Lung (tissue), 12 donors: Measurements from ENCODE around the gene MAMDC2. TPM values are rescaled to one million over a fixed set of nuclear protein-coding genes. Genes with fewer than 3 reads are reported as not detected.

Experiments used
- ATAC-seq: fragments of 200-7000 bp; cut with Tn5 transposase; one replicate; pipeline ENCODE4 v1.9.1; 2020; ENCODE audit warnings: moderate number of reproducible peaks; ENCODE audit not compliant: insufficient read depth, low FRiP score
- DNase-seq, 3 donors: peaks; one replicate each; pipeline ENCODE4 v3.0.0-alpha.2; 2013 to 2017
- H3K27ac ChIP-seq, 2 donors: one replicate each; pipeline ENCODE4 v1.5.1; 2013; ENCODE audit warnings: mild to moderate bottlenecking in 2 of 2, moderate library complexity in 2 of 2, control low read depth in 1 of 2, inconsistent platforms in 1 of 2, low read depth in 1 of 2, low read length in 1 of 2
- H3K27me3 ChIP-seq, 3 donors: one replicate each; pipeline ENCODE4 v1.5.1; 2013; ENCODE audit warnings: low read length in 2 of 3; ENCODE audit not compliant: control insufficient read depth in 3 of 3, insufficient read depth in 3 of 3
- H3K36me3 ChIP-seq, 4 donors: one replicate each; pipeline ENCODE4 v1.5.1; 2013; ENCODE audit warnings: low read length in 4 of 4, mild to moderate bottlenecking in 1 of 4, moderate library complexity in 1 of 4; ENCODE audit not compliant: control insufficient read depth in 4 of 4, insufficient read depth in 4 of 4
- H3K4me1 ChIP-seq, 5 donors: one replicate each; pipeline ENCODE4 v1.5.1; 2013; ENCODE audit warnings: low read length in 5 of 5, mild to moderate bottlenecking in 2 of 5, moderate library complexity in 1 of 5; ENCODE audit not compliant: control insufficient read depth in 5 of 5, insufficient read depth in 5 of 5
- H3K4me3 ChIP-seq: one replicate; pipeline ENCODE4 v1.5.1; 2013; ENCODE audit warnings: mild to moderate bottlenecking, control low read depth, moderate library complexity
- H3K9ac ChIP-seq, 2 donors: one replicate each; pipeline ENCODE4 v1.5.1; 2013; ENCODE audit warnings: low read length in 2 of 2, control low read depth in 1 of 2; ENCODE audit not compliant: insufficient read depth in 1 of 2
- H3K9me3 ChIP-seq, 4 donors: one replicate each; pipeline ENCODE4 v1.5.1; 2013; ENCODE audit warnings: low read length in 3 of 4, mild to moderate bottlenecking in 1 of 4, moderate library complexity in 1 of 4; ENCODE audit not compliant: control insufficient read depth in 4 of 4, insufficient read depth in 3 of 4
- WGBS, 2 donors: extraction: QIAGEN DNeasy Blood & Tissue Kit; methylation state at CpG; one replicate each; pipeline ENCODE4 v1.1.7; 2013; 5-methylcytosine and 5-hydroxymethylcytosine counted together
- polyA plus RNA-seq, 2 donors: library from polyadenylated mRNA; stranded (reverse); fragments of 200-250 nt; gene quantifications; one replicate each; pipeline ENCODE4 v1.2.1, GENCODE V29; 2013
- total RNA-seq, 2 donors: library from RNA; depleted of rRNA in 1 of 2; stranded (reverse); fragments of >200 nt in 1 of 2; gene quantifications; one replicate each; pipeline ENCODE4 v1.2.1, GENCODE V29; 2014 to 2021
- TF ChIP-seq, protein P1 (sequence below): IDR thresholded peaks from 2 replicates; pipeline ENCODE4 v1.5.1; 2012; ENCODE audit warnings: mild to moderate bottlenecking; ENCODE audit errors: control extremely low read depth, extremely low read depth
- donor health status: control.
- donor health status: control.
- donor health status: Bipolar disorder and iron deficiency.
- donor health status: healthy.
- donor health status: DM: yes; HTN: yes; CAD: no.

Gene MAMDC2
- total and polyA plus RNA-seq, 4 donors: 6.5 to 28.6 (median 10.0) TPM

GRCh38 chr9:70205366-70206020 lies 161.8 kb downstream of the MAMDC2 start:
- no peak overlapping the region for H3K9ac ChIP-seq
- DNase-seq (peak; percentile 60 to 87 (median 73)), ATAC-seq (no peak)
- H3K27me3 ChIP-seq: no peaks in the 10 kb centered on the region
- H3K36me3 ChIP-seq: no peaks in the 10 kb centered on the region
- H3K4me3 ChIP-seq: no peak overlapping the region
- H3K27ac ChIP-seq: no peak overlapping the region
- TF ChIP-seq, protein P1, sequence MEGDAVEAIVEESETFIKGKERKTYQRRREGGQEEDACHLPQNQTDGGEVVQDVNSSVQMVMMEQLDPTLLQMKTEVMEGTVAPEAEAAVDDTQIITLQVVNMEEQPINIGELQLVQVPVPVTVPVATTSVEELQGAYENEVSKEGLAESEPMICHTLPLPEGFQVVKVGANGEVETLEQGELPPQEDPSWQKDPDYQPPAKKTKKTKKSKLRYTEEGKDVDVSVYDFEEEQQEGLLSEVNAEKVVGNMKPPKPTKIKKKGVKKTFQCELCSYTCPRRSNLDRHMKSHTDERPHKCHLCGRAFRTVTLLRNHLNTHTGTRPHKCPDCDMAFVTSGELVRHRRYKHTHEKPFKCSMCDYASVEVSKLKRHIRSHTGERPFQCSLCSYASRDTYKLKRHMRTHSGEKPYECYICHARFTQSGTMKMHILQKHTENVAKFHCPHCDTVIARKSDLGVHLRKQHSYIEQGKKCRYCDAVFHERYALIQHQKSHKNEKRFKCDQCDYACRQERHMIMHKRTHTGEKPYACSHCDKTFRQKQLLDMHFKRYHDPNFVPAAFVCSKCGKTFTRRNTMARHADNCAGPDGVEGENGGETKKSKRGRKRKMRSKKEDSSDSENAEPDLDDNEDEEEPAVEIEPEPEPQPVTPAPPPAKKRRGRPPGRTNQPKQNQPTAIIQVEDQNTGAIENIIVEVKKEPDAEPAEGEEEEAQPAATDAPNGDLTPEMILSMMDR: no peak
- H3K4me1 ChIP-seq: no peaks in the 10 kb centered on the region
- WGBS, 2 donors: 55 to 66% methylated on average over 3 of the region's 3 CpGs
- peaks cover 0 to 2% (median 0%) of the 10 kb centered on the region in 4 donors for H3K9me3 ChIP-seq

DNA sequence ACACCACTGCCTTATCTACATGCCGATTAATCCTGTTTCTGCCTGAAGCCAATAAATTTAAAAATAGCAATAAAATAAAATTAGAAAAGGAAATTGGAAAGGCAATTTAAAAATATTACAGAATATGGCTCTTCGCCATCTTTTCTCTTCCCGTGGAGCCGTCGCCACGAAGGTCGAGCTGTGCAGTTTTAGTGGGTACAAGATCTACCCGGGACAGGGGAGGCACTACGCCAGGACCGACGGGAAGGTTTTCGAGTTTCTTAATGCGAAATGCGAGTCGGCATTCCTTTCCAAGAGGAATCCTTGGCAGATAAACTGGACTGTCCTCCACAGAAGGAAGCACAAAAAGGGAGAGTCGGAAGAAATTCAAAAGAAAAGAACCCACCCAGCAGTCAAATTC lies 173.4 kb downstream of the MAMDC2 start:
- H3K27ac ChIP-seq: no peak overlapping the region
- no peak overlapping the region for H3K9ac ChIP-seq
- no peak overlapping the region for H3K4me3 ChIP-seq
- 89 to 96% methylated on average over 16 of the region's 16 CpGs for WGBS, 2 donors
- TF ChIP-seq, protein P1: no peak
- H3K27me3 ChIP-seq: no peaks in the 10 kb centered on the region
- ATAC-seq (no peak), DNase-seq (no peak)
- peaks cover 0 to 11% (median 3%) of the 10 kb centered on the region in 4 donors for H3K36me3 ChIP-seq
- peaks cover 0 to 7% (median 2%) of the 10 kb centered on the region in 4 donors for H3K9me3 ChIP-seq
- H3K4me1 ChIP-seq: no peaks in the 10 kb centered on the region

DNA sequence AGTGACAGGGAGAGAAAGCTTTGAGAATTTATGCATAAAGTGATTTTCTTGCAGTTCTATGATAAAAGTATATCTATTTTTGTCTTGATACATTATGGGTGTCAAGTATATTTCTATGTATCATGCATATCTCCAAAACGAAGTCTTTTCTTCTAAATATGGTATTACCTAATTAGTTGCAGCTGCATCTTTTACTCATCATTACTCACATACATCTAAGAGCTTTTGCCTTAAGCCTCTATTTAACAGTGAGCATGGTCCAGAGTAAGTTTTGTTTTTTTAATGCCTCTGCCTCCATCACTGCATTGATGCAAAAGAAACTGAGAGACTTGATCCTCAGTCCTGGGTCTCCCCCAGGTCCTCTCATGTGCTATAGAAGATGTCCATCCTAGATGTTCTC lies 175.1 kb downstream of the MAMDC2 start:
- Histone ChIP-seq H3K36me3 (peaks cover 0 to 3% (median 2%) of the 10 kb centered on the region in 4 donors), H3K9me3 (no peaks in the 10 kb centered on the region), H3K27ac (no peak overlapping the region), H3K4me1 (no peaks in the 10 kb centered on the region), H3K4me3 (no peak overlapping the region), H3K27me3 (no peaks in the 10 kb centered on the region), H3K9ac (no peak overlapping the region)
- no peak for ATAC-seq
- TF ChIP-seq, protein P1: no peak
- DNase-seq: no peak
- 77 to 86% methylated on average over 1 of the region's 1 CpG for WGBS, 2 donors
